Measurements from ENCODE around the gene SMYD4. TPM values are rescaled to one million over a fixed set of nuclear protein-coding genes. Genes with fewer than 3 reads are reported as not detected.
"Not testable (repeated sequence)": the region's sequence is repeated elsewhere in the genome, so short reads cannot be mapped to it uniquely, and the experiment has no call there.

Gene SMYD4
- polyA plus RNA-seq, 3 donors from 2014 or later = 7.8 to 17.5 (median 8.2) TPM

GRCh38 chr17:1810450-1811103 lies 19.1 kb downstream of the SMYD4 start:
- no peaks in the 10 kb centered on the region for H3K27me3 Mint-ChIP-seq (ENCODE audit: low read depth in 3 of 3)
- no peak overlapping the region for H3K27ac Mint-ChIP-seq
- no peak overlapping the region for H3K4me3 Mint-ChIP-seq
- H3K4me1 Mint-ChIP-seq = no peaks in the 10 kb centered on the region
- DNase-seq = no peak
- H3K36me3 Mint-ChIP-seq = peaks cover 4 to 23% (median 7%) of the 10 kb centered on the region in 3 donors
- H3K9me3 Mint-ChIP-seq = no peaks in the 10 kb centered on the region

DNA sequence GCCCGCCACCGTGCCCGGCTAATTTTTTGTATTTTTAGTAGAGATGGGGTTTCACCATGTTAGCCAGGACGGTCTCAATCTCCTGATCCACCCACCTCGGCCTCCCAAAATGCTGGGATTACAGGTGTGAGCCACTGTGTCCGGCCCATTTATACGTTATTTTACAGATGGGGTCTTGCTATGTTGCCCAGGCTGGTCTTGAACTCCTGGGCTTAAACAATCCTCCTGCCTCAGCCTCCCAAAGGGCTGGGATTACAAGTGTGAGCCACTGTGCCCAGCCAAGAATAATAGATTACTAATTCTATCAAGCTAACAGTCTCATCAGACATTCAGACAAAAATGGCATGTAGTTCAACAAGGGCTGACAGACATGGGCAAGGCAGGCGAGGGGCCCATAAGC lies 19.9 kb downstream of the SMYD4 start:
- not testable (repeated sequence) for H3K9me3 Mint-ChIP-seq; H3K27me3 Mint-ChIP-seq (ENCODE audit: low read depth in 3 of 3); H3K4me1 Mint-ChIP-seq; H3K4me3 Mint-ChIP-seq; H3K27ac Mint-ChIP-seq; DNase-seq
- H3K36me3 Mint-ChIP-seq = peaks cover 4 to 23% (median 7%) of the 10 kb centered on the region in 3 donors

GRCh38 chr17:1808644-1809043 lies 21.1 kb downstream of the SMYD4 start:
- H3K4me3 Mint-ChIP-seq = no peak overlapping the region
- DNase-seq = no peak
- H3K9me3 Mint-ChIP-seq = no peaks in the 10 kb centered on the region
- no peaks in the 10 kb centered on the region for H3K4me1 Mint-ChIP-seq
- H3K27me3 Mint-ChIP-seq (ENCODE audit: low read depth in 3 of 3) = no peaks in the 10 kb centered on the region
- peak overlapping the region in 1 of 6 donors; percentile 42 for H3K27ac Mint-ChIP-seq
- peaks cover 4 to 27% (median 13%) of the 10 kb centered on the region in 3 donors for H3K36me3 Mint-ChIP-seq

- Mint-ChIP-seq H3K36me3 (peaks cover 4 to 27% (median 13%) of the 10 kb centered on the region in 3 donors), H3K4me1 (no peaks in the 10 kb centered on the region), H3K27ac (no peak overlapping the region), H3K9me3 (no peaks in the 10 kb centered on the region), H3K4me3 (no peak overlapping the region), H3K27me3 (ENCODE audit: low read depth in 3 of 3) (no peaks in the 10 kb centered on the region)
- no peak for DNase-seq
Measured at GRCh38 chr17:1807890-1808289, 21.8 kb downstream of the SMYD4 start.

- no peaks in the 10 kb centered on the region for H3K4me1 Mint-ChIP-seq
- peaks cover 0 to 26% (median 16%) of the 10 kb centered on the region in 3 donors for H3K36me3 Mint-ChIP-seq
- no peak for DNase-seq
- no peaks in the 10 kb centered on the region for H3K27me3 Mint-ChIP-seq (ENCODE audit: low read depth in 3 of 3)
- H3K9me3 Mint-ChIP-seq = no peaks in the 10 kb centered on the region
- peak overlapping the region in 2 of 6 donors; percentile 7 to 35 for H3K27ac Mint-ChIP-seq
- no peak overlapping the region for H3K4me3 Mint-ChIP-seq
Measured at GRCh38 chr17:1803280-1803679, 26.4 kb downstream of the SMYD4 start.

- Mint-ChIP-seq H3K4me1 (no peaks in the 10 kb centered on the region), H3K27me3 (ENCODE audit: low read depth in 3 of 3) (no peaks in the 10 kb centered on the region), H3K36me3 (peaks cover 0 to 22% (median 17%) of the 10 kb centered on the region in 3 donors), H3K27ac (no peak overlapping the region), H3K4me3 (no peak overlapping the region), H3K9me3 (no peaks in the 10 kb centered on the region)
- DNase-seq = no peak
Measured at GRCh38 chr17:1802429-1802828, 27.3 kb downstream of the SMYD4 start.

DNA sequence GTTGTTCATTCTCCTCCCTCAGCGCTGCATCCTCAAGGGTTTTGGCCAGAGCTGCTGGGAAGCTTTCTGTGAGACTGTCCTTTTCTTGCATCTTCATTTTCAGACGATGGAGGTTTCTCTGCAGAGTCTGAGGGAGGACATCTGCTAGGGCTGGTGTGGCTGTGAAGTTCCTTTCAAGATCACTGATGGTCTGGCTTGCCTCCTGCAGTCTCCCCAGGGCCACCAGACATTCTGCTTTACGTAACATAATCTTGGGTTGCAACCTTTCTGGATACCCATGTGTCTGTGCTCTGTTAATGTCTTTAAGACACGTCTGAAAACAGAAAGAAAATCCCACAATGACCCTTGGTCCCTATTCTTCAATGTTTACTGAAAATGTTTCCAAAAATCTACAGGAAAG lies 29.0 kb downstream of the SMYD4 start:
- no peaks in the 10 kb centered on the region for H3K27me3 Mint-ChIP-seq (ENCODE audit: low read depth in 3 of 3)
- H3K4me3 Mint-ChIP-seq = no peak overlapping the region
- H3K4me1 Mint-ChIP-seq = peaks cover 0 to 8% of the 10 kb centered on the region in 2 donors
- peaks cover 0 to 28% (median 21%) of the 10 kb centered on the region in 3 donors for H3K36me3 Mint-ChIP-seq
- H3K9me3 Mint-ChIP-seq = no peaks in the 10 kb centered on the region
- no peak for DNase-seq
- no peak overlapping the region for H3K27ac Mint-ChIP-seq

DNA sequence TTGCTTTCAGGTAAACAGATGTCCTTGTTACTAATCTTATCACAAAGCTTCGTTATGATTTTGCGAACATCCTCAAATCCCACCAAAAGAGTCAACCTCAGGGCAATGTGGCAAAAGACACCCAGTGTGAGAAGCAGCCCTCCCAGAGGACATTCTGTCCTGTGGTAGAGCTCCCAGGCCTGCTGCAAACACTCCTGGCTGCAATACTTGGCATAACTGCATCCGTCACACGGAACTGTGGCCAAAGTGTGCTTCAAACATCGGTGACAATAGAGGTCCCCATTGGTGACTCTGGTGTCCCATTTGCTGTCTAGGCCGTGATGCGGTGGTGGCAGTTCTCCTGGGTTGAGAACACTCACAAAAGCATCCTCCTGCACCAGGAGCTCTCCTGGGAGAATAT lies 29.5 kb downstream of the SMYD4 start:
- Mint-ChIP-seq H3K4me3 (no peak overlapping the region), H3K27ac (no peak overlapping the region), H3K27me3 (ENCODE audit: low read depth in 3 of 3) (no peaks in the 10 kb centered on the region), H3K9me3 (no peaks in the 10 kb centered on the region), H3K4me1 (peaks cover 0 to 8% of the 10 kb centered on the region in 2 donors), H3K36me3 (peaks cover 0 to 28% (median 21%) of the 10 kb centered on the region in 3 donors)
- DNase-seq = no peak

DNA sequence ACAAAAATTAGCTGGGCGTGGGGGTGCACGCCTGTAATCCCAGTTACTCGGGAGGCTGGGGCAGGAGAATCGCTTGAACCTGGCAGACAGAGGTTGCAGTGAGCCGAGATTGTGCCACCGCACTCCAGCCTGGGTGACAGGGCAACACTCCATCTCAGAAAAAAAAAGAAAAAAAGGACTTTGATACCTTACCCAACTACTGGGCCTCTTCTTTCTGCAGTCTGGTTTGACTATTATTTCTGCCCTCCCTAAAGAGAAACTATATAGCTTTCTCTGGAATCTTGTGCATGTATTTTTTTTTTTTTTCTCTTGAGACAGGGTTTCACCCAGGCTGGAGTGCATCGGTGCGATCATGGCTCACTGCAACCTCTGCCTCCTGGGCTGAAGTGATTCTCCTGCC lies 31.9 kb downstream of the SMYD4 start:
- not testable (repeated sequence) for H3K4me3 Mint-ChIP-seq; DNase-seq; H3K9me3 Mint-ChIP-seq; H3K27me3 Mint-ChIP-seq (ENCODE audit: low read depth in 3 of 3); H3K4me1 Mint-ChIP-seq; H3K27ac Mint-ChIP-seq
- H3K36me3 Mint-ChIP-seq = peaks cover 0 to 24% (median 12%) of the 10 kb centered on the region in 3 donors

DNA sequence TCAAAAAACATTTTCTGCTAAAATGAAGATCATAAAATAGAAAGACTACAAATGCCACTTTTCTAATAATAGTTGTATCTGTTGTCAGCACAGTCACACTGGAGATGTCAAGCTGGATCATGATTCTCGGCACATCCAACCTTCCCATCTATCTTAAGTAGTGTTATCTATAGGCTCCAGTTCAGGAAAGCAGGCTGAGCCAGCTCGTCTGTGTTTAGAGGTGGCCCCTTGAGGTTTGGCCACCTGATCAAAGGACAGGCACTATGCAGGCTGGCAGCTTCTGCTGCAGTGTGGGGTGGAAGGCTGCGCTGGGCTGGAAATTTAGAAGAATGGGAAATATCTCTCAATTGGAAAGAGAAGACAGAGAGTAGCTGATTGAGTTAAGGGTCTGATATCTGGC lies 32.4 kb downstream of the SMYD4 start:
- Mint-ChIP-seq H3K27ac (peak overlapping the region in 1 of 6 donors; percentile 5), H3K4me1 (peaks cover 0 to 8% of the 10 kb centered on the region in 2 donors), H3K27me3 (ENCODE audit: low read depth in 3 of 3) (no peaks in the 10 kb centered on the region), H3K9me3 (no peaks in the 10 kb centered on the region), H3K36me3 (peaks cover 0 to 24% (median 12%) of the 10 kb centered on the region in 3 donors), H3K4me3 (no peak overlapping the region)
- no peak for DNase-seq

DNA sequence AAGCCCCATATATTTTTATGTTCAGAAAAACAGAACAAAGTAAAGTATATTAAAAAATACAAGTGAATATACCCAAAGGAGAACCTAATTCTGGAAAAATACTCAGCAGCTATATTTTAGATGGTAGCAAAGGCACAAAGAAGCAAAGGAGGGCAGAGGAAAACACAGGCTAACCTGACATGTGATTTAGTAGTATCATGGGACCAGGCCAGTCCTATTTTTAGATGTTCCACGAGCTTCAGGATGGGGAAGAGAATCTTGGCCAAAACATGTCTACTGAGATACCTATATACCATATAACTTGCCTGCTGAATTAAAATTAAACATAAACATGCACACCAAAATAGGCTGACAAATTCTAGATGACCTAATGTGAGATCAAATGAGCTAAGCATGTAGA lies 32.9 kb downstream of the SMYD4 start:
- H3K27ac Mint-ChIP-seq = peak overlapping the region in 4 of 6 donors; percentile 5 to 61 (median 28)
- H3K9me3 Mint-ChIP-seq = no peaks in the 10 kb centered on the region
- H3K27me3 Mint-ChIP-seq (ENCODE audit: low read depth in 3 of 3) = no peaks in the 10 kb centered on the region
- H3K36me3 Mint-ChIP-seq = peaks cover 0 to 22% (median 12%) of the 10 kb centered on the region in 3 donors
- peaks cover 0 to 8% of the 10 kb centered on the region in 2 donors for H3K4me1 Mint-ChIP-seq
- no peak for DNase-seq
- no peak overlapping the region for H3K4me3 Mint-ChIP-seq

GRCh38 chr17:1793447-1793806 lies 36.3 kb downstream of the SMYD4 start:
- Mint-ChIP-seq H3K4me3 (no peak overlapping the region), H3K27ac (no peak overlapping the region), H3K9me3 (no peaks in the 10 kb centered on the region), H3K36me3 (peaks cover 0 to 11% (median 5%) of the 10 kb centered on the region in 3 donors), H3K4me1 (peaks cover 0 to 8% of the 10 kb centered on the region in 2 donors), H3K27me3 (ENCODE audit: low read depth in 3 of 3) (no peaks in the 10 kb centered on the region)
- no peak for DNase-seq

DNA sequence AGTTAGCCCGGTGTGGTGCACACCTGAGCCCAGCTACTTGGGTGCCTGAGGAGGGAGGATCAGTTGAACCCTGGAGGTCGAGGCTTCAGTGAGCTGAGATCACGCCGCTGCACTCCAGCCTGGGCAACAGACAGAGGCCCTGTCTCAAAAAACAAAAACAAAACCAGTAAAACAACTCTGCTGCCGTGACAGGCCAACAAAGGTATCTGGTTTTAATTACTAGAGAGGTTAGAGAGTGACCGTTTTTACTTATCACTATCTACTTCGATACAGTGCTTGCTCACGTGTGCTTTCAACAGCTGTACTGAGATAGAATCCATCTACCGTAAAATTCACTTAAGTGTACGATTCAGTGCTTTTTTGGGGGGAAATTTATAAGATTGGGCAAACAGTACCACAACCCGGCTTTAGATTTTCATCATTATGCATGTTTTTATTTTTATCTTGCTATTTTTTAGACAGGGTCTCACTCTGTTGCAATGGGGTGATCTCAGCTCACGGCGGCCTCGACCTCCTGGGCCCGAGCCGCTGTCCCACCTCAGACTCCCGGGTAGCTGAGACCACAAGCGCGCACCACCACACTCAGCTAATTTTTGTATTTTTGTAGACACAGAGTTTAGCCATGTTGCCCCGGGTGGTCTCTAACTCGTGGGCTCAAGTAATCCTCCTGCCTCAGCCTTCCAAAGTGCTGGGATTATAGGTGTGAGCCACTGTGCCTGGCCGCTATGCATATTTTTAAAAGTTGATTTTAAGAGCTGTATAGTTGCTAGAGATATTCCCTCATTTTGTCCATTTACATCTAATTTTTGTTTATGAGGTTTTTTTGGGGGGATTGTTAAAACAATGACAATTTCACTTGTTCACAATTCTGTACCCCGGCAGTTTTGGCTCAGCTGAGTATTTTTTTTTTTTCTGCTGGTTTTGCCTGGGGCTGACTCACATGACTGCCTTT lies 36.9 kb downstream of the SMYD4 start:
- DNase-seq = no peak
- no peak overlapping the region for H3K27ac Mint-ChIP-seq
- H3K4me3 Mint-ChIP-seq = no peak overlapping the region
- peaks cover 0 to 11% (median 5%) of the 10 kb centered on the region in 3 donors for H3K36me3 Mint-ChIP-seq
- peaks cover 0 to 8% of the 10 kb centered on the region in 2 donors for H3K4me1 Mint-ChIP-seq
- H3K27me3 Mint-ChIP-seq (ENCODE audit: low read depth in 3 of 3) = no peaks in the 10 kb centered on the region
- H3K9me3 Mint-ChIP-seq = no peaks in the 10 kb centered on the region

DNA sequence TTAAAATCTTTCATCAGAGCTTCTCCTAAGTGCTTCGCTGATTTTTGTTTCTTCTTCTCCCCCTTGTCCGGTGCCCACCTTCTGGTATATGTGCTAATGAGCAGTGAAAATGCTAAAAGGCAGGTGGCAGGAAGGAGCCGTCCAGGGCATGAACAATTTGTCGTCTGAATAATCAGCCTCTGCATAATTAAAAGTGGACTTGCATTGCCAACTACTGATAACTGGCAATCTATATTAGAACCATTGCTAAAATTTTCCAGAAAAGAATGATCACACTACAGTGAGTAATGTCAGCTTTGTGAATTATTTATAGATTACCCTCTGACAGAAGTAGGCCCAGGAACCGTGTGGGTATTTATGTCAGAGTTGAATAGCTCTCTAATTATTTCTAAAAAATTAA lies 39.8 kb downstream of the SMYD4 start:
- no peak overlapping the region for H3K27ac Mint-ChIP-seq
- peaks cover 0 to 15% (median 6%) of the 10 kb centered on the region in 3 donors for H3K36me3 Mint-ChIP-seq
- no peak overlapping the region for H3K4me3 Mint-ChIP-seq
- no peak for DNase-seq
- H3K9me3 Mint-ChIP-seq = no peaks in the 10 kb centered on the region
- no peaks in the 10 kb centered on the region for H3K27me3 Mint-ChIP-seq (ENCODE audit: low read depth in 3 of 3)
- no peaks in the 10 kb centered on the region for H3K4me1 Mint-ChIP-seq

Measured in immature natural killer cell (primary cell).